MV-4-11 (cell line): ENCODE measurements around the gene ZBTB7C.
A peak's percentile ranks its signal among the peaks of the same experiment; 100 is the strongest.

Source experiments
- DNase-seq: peaks from one replicate; lab custom pipeline; 2025; lab: John Stamatoyannopoulos, UW

Gene ZBTB7C

GRCh38 chr18:48036641-48037421 is 372.4 kb downstream of the ZBTB7C start:
- no peak for DNase-seq

DNA sequence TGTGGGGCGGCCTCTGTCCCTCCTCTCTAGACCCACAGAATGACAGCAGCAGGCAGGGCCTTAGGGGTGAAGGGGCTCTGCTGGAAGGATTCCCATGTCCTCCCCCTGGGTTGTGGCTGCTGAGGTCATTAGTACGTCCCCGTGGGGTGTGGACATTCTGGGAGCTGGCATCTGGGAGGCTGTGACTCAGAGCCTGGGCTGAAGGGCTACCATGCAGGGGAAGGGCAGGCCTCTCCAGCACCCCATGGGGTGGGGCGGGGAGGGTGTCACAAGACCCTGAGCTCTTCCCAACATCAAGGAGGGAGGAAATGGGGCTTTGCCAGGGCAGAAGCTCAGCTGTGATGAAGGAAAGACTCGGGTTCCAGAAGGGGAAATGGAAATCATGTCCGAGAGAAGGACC is 373.0 kb downstream of the ZBTB7C start:
- DNase-seq, result no peak

DNA sequence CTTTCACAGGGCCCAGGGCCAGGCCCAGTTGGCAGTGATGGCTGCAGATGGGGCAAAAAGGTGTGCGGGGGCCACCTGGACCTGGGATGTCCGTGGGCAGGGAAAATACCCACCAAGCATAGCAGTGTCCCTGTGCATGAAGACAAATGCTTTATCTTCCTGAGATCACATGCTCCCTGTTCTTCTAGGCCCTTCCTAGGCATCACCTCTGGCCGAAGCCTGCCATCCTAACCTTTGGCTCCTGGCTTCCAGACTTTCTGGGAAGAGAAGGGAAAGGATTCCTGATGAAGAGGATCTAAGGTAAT is 373.7 kb downstream of the ZBTB7C start:
- DNase-seq, result no peak

- no peak for DNase-seq
Observed at GRCh38 chr18:48034651-48035555, 374.3 kb downstream of the ZBTB7C start.

DNA sequence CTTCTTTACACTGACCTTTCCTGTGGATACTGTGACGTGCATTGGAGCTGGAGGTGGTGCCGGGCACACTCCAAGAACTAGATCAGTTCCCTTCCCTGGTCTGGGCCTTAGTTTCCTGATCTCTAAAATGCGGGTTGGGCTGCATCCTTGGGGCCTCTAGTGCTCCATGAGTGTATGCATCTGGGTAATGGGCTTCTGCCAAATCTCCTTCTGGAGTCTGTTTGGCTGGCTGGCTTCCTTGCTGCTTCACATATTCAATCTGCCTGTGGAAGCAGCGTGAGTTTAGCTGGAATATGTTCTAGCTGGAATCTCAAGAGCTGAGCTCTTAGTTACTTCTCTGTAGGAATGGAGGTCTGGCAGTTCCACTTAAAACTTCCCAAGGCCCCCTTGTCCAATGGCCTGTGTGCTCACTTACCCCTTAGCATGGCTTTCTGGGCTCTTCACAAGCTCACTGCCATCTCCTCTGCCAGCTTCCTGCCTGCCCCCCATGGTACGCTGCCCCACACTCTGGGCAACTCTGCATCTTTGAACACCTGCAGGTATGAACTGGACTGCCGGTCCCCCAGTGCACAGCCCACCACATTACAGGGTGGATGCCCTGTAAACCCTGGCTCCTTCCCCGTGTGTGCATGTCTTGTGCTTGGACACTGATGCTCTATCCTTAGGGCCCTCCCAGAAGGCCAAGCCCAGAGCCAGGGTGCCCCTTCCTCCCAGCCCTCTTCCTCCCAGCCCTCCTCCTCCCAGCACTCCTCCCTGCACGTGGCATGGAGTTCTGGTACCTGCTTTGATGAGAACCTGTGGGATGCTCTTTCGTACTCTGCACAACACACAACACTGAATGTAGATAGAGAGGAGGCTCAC is 375.2 kb downstream of the ZBTB7C start:
- no peak for DNase-seq

DNA sequence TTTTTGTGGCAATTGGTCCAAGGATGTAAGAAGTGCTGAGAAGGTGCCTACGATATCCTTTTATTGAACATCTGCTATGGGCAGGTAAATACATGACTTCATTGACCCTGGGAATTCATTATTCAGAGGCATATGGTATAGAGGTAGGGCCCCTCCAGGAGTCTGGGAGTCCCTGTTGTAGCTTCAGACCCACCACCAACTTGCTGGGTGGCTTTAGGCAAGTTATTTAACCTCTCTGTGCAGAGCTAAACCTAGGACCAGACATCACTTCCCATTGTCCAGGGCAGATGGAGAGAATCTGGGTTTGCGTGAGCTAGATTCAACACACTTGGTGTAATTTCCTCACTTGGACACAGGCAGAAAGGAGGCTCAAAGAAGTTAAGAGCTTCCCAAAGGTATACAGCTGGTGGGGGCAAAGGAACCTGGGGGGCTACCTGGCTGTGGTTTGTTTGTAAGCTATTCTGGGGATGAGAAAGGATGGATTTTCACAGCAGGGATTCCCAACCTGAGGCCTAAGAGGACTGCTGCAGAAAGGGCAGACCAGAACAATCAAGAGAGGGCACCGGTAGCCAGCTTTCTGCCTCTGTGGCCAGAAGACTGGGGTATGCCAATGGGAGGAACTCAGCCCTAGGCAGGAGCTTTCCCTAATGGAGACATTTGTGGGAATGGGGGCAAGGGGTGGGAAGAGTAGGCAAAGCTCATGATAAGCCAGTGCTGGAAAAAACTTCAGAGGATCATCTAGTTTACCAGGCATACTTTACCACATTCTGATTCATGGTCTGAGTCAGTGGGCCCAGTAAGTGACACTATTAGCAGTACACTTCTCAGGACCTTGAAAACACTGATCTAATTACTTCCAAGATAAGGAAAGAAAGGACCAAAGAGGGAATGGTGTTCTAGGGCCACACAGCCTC is 376.1 kb downstream of the ZBTB7C start:
- no peak for DNase-seq

DNA sequence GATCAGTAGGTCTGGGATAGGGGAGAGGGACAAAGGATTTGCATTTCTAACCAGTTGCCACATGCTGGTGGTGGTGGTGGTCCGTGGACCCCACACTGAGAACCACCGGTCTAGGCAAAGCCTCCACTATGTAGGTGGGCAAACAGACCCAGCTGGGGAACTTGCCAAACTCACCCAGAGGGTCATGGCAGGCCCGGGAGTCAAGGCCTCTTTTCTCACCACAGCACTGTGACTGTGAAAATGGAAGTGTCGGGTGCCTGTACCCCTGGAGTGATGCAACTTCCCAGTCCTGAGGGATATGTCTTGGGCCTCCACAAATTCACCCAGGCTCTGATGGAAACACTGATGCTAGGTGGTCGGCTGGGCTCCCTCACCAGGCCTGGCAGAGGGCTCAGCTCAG is 377.5 kb downstream of the ZBTB7C start:
- DNase-seq, result peak; percentile 5

DNA sequence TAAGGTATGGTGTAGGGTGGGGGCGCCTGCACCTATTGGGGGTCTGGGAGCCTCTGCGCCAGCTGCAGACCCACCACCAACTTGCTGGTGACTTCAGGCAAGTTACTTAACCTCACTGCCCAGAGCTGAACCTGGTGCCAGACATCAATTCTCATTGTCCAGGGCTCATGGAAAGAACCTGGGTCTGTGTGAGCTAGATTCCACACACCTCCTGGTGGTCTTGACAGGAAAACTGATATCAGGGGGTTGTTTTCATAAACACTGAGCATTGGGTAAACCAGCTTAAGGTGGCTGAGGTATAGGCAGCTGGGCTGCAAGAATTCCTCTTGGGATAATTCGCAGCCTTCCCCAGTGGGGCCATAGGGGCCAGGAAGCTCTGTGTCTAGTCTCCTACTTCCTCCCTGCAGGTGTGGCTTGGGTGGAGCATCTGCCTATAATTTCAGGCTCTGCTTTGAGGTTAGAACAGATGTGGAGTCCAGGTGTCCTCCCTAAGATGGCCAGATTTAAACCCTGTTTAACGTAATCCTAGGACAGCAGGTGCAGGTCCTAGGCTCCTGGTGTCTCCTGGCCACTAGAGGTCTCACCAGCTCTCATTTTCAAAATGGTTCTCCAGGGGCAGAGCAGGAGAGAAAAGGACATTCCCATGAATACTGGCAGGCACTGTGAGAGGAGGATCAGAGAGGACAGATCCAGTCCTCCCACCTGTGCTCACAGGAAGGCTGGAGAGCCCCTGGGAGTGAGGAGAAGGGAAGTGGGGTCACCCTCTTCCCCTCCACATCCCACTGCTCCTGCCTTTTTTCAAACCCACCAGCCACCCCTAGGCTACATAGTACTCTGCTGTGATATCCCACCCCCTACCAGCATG is 378.3 kb downstream of the ZBTB7C start:
- peak; percentile 9 for DNase-seq

- DNase-seq, result no peak
Observed at GRCh38 chr18:48029296-48029986, 379.7 kb downstream of the ZBTB7C start.

GRCh38 chr18:48028696-48029095 is 380.5 kb downstream of the ZBTB7C start:
- DNase-seq, result no peak

- DNase-seq, result no peak
Observed at GRCh38 chr18:48028081-48028480, 381.1 kb downstream of the ZBTB7C start.

DNA sequence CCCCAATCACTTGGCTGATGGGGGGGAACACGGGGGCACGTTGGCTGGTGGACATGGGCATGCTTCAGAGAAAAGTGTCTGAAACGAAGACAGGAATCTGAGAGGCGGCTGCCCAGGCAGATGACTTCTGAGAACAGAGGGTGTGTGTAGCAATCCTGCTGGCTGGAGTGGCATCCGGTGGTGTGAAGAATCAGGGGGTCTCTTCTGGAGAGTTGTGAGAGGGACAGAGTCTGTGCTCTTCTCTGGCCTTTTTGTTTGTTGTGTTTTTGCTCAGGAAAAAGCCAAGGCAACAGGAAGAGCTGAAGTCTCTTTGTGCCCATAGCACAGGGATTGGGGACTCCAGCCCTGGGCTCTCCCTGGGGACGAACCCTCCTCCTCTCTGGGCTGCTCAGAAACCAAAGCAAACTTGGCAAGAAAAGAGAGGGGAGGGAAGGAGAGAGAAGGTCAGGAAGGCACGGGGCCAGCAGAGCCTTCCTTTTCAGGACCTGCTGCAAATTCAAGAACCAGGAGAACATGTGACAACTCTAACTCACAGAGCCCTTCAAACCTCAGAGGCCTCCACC is 381.7 kb downstream of the ZBTB7C start:
- DNase-seq, result no peak

DNA sequence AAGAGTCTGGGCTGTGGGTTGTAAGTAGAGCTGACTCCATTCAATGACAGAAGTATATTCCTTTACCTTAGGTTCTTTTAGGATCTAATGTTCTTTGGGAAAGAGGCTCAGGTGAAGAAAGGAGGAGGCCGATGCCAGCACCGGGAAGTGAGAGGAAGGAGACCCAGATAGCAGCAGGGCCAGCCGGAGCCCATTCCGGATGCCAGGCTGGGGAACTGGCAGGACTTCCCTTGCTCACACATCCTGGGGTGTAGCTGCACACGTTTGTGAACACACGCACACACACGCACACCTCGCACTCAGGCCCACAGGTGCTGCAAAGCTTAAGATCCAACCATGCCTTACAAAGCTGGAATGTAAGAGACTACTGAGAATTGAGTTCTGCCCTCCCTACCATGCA is 383.0 kb downstream of the ZBTB7C start:
- no peak for DNase-seq

DNA sequence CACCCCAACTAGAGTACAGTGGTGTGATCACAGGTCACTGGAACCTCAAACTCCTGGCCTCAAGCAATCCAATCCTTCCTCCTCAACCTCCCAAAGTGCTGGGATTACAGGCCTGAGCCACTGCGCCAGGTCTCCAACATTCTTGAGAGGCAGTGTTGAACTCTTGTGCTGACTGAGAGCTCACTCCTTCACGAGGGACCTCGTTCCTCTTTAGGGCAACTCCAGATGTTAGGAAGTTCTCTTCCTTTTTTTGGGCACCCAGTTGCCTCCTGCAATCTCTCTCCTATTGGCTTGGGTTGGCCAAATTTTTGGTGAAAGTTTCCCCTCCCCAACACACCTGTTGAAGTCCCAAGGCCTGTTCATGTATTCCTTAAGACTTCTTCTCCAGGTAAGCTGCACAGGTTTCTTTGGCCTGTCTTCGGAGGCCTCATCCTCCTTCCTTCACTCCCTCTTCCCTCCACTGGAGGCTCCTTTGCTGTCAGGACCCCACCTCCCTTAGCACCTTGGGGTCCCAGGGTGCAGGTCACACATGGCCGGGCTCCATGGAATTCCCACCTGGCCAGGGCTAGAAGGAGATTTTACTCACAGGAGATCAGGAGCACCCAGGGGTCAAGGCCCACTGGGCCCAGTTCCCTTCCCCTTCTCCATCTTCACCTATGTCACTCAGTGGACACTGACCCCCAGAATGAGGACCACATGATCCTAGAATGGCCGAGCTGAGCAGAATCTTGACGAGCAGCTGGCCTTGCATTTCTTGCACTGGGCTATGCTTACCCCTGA is 384.1 kb downstream of the ZBTB7C start:
- no peak for DNase-seq

GRCh38 chr18:48024009-48024512 is 385.1 kb downstream of the ZBTB7C start:
- DNase-seq, result no peak

DNA sequence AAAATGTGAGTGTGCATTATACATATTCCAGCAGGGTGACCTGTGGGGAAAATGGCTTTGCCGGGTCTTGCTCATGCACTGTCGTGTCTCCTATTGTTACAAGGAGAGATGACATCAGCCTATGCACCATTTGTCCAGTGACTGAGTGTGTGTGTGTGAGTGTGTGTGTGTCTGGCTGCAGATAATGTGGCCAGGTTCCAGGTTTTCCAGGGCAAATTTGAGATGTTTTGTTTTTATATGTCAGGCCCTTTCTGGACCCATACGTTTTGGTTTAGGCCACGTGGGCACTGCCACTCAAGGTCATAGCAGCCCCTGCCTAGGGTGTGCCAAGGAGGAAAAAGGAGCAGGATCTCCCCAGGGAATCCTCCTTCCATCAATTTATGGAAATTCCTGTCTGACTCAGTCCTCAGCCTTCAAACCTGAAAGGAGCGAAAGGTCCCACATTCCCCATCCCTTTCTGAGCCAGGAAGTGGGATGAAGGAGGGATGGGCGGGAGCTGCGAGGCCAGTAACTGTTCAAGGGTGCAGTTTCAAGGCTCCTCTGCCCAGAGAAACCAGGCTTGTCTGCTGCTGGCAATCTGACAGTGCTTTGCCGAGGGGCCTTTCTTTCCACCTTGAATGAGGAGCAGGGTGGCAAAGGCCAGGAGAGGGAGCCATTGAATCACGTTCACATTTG is 385.7 kb downstream of the ZBTB7C start:
- DNase-seq, result peak; percentile 28

GRCh38 chr18:48022531-48023329 is 386.5 kb downstream of the ZBTB7C start:
- DNase-seq, result peak; percentile 87
